Measurements from ENCODE around the gene SORCS2.

DNA sequence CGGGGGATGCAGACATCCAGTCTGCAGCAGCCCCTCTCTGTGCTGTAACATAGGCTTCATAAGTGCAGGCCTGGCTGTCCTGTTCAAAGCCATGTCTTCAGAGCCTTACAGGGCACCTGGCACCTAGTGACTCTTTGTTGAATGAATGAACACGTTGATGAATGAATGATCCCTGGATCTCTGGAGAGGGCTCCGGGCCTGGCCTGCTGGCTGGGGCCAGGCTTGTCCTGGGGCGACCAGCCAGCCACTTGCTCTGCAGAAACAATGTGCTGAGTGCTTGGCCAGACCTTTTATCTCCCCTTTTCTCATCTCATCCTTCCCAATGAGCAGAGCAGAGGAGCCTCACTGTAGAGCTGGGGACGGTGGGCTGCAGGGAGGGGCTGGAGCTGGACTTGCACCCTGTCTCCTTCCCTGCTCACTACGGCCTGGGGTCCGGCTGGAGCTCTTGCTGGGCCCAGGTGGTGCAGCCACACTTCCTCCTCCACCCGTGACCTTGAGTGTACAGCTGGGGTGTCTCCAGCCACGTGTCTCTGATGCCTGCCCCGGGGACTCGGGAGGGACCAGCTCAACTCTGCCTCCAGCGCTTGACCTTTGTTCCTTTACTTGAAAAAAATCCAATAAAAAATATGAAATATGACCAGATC, 164.5 kb downstream of the SORCS2 start:
- TF ChIP-seq, protein P1, sequence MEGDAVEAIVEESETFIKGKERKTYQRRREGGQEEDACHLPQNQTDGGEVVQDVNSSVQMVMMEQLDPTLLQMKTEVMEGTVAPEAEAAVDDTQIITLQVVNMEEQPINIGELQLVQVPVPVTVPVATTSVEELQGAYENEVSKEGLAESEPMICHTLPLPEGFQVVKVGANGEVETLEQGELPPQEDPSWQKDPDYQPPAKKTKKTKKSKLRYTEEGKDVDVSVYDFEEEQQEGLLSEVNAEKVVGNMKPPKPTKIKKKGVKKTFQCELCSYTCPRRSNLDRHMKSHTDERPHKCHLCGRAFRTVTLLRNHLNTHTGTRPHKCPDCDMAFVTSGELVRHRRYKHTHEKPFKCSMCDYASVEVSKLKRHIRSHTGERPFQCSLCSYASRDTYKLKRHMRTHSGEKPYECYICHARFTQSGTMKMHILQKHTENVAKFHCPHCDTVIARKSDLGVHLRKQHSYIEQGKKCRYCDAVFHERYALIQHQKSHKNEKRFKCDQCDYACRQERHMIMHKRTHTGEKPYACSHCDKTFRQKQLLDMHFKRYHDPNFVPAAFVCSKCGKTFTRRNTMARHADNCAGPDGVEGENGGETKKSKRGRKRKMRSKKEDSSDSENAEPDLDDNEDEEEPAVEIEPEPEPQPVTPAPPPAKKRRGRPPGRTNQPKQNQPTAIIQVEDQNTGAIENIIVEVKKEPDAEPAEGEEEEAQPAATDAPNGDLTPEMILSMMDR (IDR thresholded peaks at IDR 0.05), result no peak
- TF ChIP-seq SIN3A (IDR thresholded peaks at IDR 0.05; ENCODE audit: borderline replicate concordance, insufficient read depth, low read depth, low read length) (no peak), POLR2AphosphoS5 (IDR thresholded peaks at IDR 0.05; ENCODE audit: low read depth, low read length) (no peak), TCF7L2 (IDR thresholded peaks at IDR 0.05; ENCODE audit: low read depth, low read length) (no peak)
- TF ChIP-seq, protein P2, sequence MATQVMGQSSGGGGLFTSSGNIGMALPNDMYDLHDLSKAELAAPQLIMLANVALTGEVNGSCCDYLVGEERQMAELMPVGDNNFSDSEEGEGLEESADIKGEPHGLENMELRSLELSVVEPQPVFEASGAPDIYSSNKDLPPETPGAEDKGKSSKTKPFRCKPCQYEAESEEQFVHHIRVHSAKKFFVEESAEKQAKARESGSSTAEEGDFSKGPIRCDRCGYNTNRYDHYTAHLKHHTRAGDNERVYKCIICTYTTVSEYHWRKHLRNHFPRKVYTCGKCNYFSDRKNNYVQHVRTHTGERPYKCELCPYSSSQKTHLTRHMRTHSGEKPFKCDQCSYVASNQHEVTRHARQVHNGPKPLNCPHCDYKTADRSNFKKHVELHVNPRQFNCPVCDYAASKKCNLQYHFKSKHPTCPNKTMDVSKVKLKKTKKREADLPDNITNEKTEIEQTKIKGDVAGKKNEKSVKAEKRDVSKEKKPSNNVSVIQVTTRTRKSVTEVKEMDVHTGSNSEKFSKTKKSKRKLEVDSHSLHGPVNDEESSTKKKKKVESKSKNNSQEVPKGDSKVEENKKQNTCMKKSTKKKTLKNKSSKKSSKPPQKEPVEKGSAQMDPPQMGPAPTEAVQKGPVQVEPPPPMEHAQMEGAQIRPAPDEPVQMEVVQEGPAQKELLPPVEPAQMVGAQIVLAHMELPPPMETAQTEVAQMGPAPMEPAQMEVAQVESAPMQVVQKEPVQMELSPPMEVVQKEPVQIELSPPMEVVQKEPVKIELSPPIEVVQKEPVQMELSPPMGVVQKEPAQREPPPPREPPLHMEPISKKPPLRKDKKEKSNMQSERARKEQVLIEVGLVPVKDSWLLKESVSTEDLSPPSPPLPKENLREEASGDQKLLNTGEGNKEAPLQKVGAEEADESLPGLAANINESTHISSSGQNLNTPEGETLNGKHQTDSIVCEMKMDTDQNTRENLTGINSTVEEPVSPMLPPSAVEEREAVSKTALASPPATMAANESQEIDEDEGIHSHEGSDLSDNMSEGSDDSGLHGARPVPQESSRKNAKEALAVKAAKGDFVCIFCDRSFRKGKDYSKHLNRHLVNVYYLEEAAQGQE (IDR thresholded peaks at IDR 0.05; ENCODE audit: insufficient read depth in 1 of 2, low read depth in 2 of 2, low read length in 1 of 2), result no peak

Measured in Panc1 (cell line).